GM12878 (cell line): ENCODE results near the gene ZNF813. TPM values are rescaled to one million over a fixed set of nuclear protein-coding genes. Genes with fewer than 3 reads are reported as not detected.

ENCODE experiments used
- ATAC-seq: fragments of 200-7000 bp; cut with Tn5 transposase; 3 replicates; pipeline ENCODE4 v1.9.1; 2020; ENCODE audit warnings: mild to moderate bottlenecking, moderate library complexity
- BruUV-seq: library from RNA; stranded (reverse); fragments of 400-500 nt; replicated peaks from 2 replicates; lab custom pipeline; 2021; lab: Mats Ljungman, UMichigan
- CTCF ChIA-PET: fragments of 300-600 bp; sonication (Branson Sonifier 250); formaldehyde crosslinking; extraction: SDS; loops from one replicate; lab custom pipeline; 2021; ENCODE audit warnings: inconsistent platforms; lab: Yijun Ruan, JAX
- POLR2A ChIA-PET: fragments of 350-600 bp; formaldehyde crosslinking; extraction: SDS; loops from one replicate; lab custom pipeline; 2021; ENCODE audit warnings: inconsistent platforms; lab: Charles Lee
- RAD21 ChIA-PET: fragments of 300-600 bp; sonication (Branson Sonifier 250); formaldehyde crosslinking; loops from one replicate; lab custom pipeline; 2023; ENCODE audit warnings: antibody characterized with exemption; ENCODE audit not compliant: unreplicated experiment; lab: Charles Lee
- SMC1A ChIA-PET: fragments of 300-600 bp; sonication (Branson Sonifier 250); formaldehyde crosslinking; loops from one replicate; lab custom pipeline; 2023; ENCODE audit not compliant: unreplicated experiment, uncharacterized antibody; lab: Charles Lee
- DNase-seq: peaks from one replicate; pipeline ENCODE4 v3.0.0-alpha.2; 2011; ENCODE audit warnings: low read depth, low spot score
- FAIRE-seq: peaks from 3 replicates; lab custom pipeline; 2011; peaks lifted over from hg19 to GRCh38; lab: Jason Lieb, UNC
- H2AFZ ChIP-seq: 2 replicates; pipeline ENCODE4 v1.6.0; 2011; ENCODE audit warnings: low read depth, low read length, control low read depth; ENCODE audit not compliant: control insufficient read depth
- H3K27ac ChIP-seq: 2 replicates; pipeline ENCODE4 v1.5.1; 2011; ENCODE audit warnings: control low read depth; ENCODE audit not compliant: control insufficient read depth, insufficient read depth
- H3K27me3 ChIP-seq, 2 experiments: replicated peaks in 1 of 2; 2 replicates each; pipeline versions ENCODE4 v1.6.0 to v1.6.1; 2011; ENCODE audit warnings: low read length in 1 of 2; ENCODE audit not compliant: control insufficient read depth in 2 of 2, insufficient read depth in 2 of 2
- H3K36me3 ChIP-seq, 2 experiments: 2 replicates each; pipeline ENCODE4 v1.5.1; 2011; ENCODE audit warnings: low read length in 1 of 2; ENCODE audit not compliant: control insufficient read depth in 2 of 2, insufficient read depth in 2 of 2
- H3K4me1 ChIP-seq: 2 replicates; pipeline ENCODE4 v1.6.1; 2011; ENCODE audit warnings: mild to moderate bottlenecking, low read length, moderate library complexity, mixed read lengths; ENCODE audit not compliant: control insufficient read depth, insufficient read depth
- H3K4me2 ChIP-seq: 2 replicates; pipeline ENCODE4 v1.6.0; 2011; ENCODE audit warnings: control low read depth; ENCODE audit not compliant: control insufficient read depth, insufficient read depth
- H3K4me3 ChIP-seq: fragments of 200-600 bp; sonication (generic); 2 replicates; pipeline ENCODE4 v1.5.1; 2016
- H3K79me2 ChIP-seq: 2 replicates; pipeline ENCODE4 v1.6.0; 2011; ENCODE audit warnings: low read length; ENCODE audit not compliant: control insufficient read depth, insufficient read depth
- H3K9ac ChIP-seq: 2 replicates; pipeline ENCODE4 v1.8.0; 2011; ENCODE audit warnings: low read length, control low read depth, mixed read lengths; ENCODE audit not compliant: control insufficient read depth, insufficient read depth
- H3K9me3 ChIP-seq: replicated peaks from 3 replicates; pipeline ENCODE4 v1.5.1; 2011; ENCODE audit warnings: mild to moderate bottlenecking, low read length; ENCODE audit not compliant: control insufficient read depth, insufficient read depth
- H4K20me1 ChIP-seq: 2 replicates; pipeline ENCODE4 v1.6.0; 2011; ENCODE audit not compliant: control insufficient read depth, insufficient read depth
- CHD2 ChIP-seq: IDR thresholded peaks from 2 replicates; pipeline ENCODE4 v1.6.1; 2011; ENCODE audit warnings: low read depth, low read length, improper control_type of control experiment, borderline replicate concordance
- CREB1 ChIP-seq: IDR thresholded peaks from 2 replicates; pipeline ENCODE4 v1.6.1; 2012; ENCODE audit warnings: low read depth, mild to moderate bottlenecking, inconsistent platforms
- ETV6 ChIP-seq, 2 experiments: fragments of 450-650 bp in 1 of 2; IDR thresholded peaks in 1 of 2; conservative IDR thresholded peaks in 1 of 2; 2 replicates each; pipeline ENCODE4 v1.6.1; 2014; ENCODE audit warnings: antibody characterized with exemption in 1 of 2, borderline replicate concordance in 1 of 2, low read depth in 1 of 2, mild to moderate bottlenecking in 1 of 2, moderate library complexity in 1 of 2
- IKZF1 ChIP-seq: fragments of 450-650 bp; conservative IDR thresholded peaks from 2 replicates; pipeline ENCODE4 v1.6.1; 2017; ENCODE audit warnings: antibody characterized with exemption, mild to moderate bottlenecking
- JUNB ChIP-seq: IDR thresholded peaks from 2 replicates; pipeline ENCODE4 v1.6.1; 2016; ENCODE audit warnings: antibody characterized with exemption, mild to moderate bottlenecking
- LARP7 ChIP-seq: fragments of 450-650 bp; IDR thresholded peaks from 2 replicates; pipeline ENCODE4 v1.6.1; 2017; ENCODE audit warnings: mild to moderate bottlenecking
- NR2C2 ChIP-seq: IDR thresholded peaks from 2 replicates; pipeline ENCODE4 v1.6.1; 2011; ENCODE audit warnings: borderline replicate concordance, low read depth; ENCODE audit not compliant: control insufficient read depth, insufficient read length
- NR2F1 ChIP-seq: fragments of 450-650 bp; conservative IDR thresholded peaks from 2 replicates; pipeline ENCODE4 v1.6.1; 2017; ENCODE audit warnings: mild to moderate bottlenecking
- POLR2AphosphoS5 ChIP-seq: IDR thresholded peaks from 2 replicates; pipeline ENCODE4 v1.6.1; 2011; ENCODE audit warnings: mild to moderate bottlenecking, low read length, inconsistent platforms
- SMARCA5 ChIP-seq: fragments of 450-650 bp; IDR thresholded peaks from 2 replicates; pipeline ENCODE4 v1.6.1; 2017; ENCODE audit warnings: mild to moderate bottlenecking
- SRF ChIP-seq, 2 experiments: IDR thresholded peaks; 2 replicates each; pipeline ENCODE4 v1.6.1; 2011; ENCODE audit warnings: low read depth in 2 of 2, low read length in 2 of 2, mild to moderate bottlenecking in 1 of 2, moderate library complexity in 1 of 2
- TCF12 ChIP-seq: IDR thresholded peaks from 2 replicates; pipeline ENCODE4 v1.6.1; 2011; ENCODE audit warnings: low read depth, mild to moderate bottlenecking, low read length
- YY1 ChIP-seq: IDR thresholded peaks from 2 replicates; pipeline ENCODE4 v1.6.1; 2011; ENCODE audit warnings: low read depth, mild to moderate bottlenecking, low read length
- ZBED1 ChIP-seq: IDR thresholded peaks from 2 replicates; pipeline ENCODE4 v1.6.1; 2016; ENCODE audit warnings: borderline replicate concordance
- WGBS: methylation state at CpG from one replicate; pipeline ENCODE4 v1.1.6; 2016; ENCODE audit warnings: low lambda C conversion rate; ENCODE audit not compliant: insufficient replicate concordance, insufficient coverage; ENCODE audit errors: missing lambda C conversion rate; 5-methylcytosine and 5-hydroxymethylcytosine counted together
- in situ Hi-C: fragments of 300-500 bp; cut with MboI; formaldehyde crosslinking; loops from 9 replicates; pipeline ENCODE4 v1.14.3; 2018; ENCODE audit warnings: mixed read lengths
- intact Hi-C: fragments of 100-400 bp; cut with micrococcal nuclease; formaldehyde crosslinking; loops from one replicate; pipeline ENCODE4 v1.14.2; 2022; ENCODE audit not compliant: unreplicated experiment
- polyA plus RNA-seq, 11 experiments: library from polyadenylated mRNA; depleted of rRNA in 4 of 11; unstranded in 6 of 11; stranded (reverse) in 5 of 11; fragments of >200 nt; fragmentation: Nextera tagmentation in 4 of 11; fragmentation: Illumina TruSeq in 1 of 11; extraction: Ambion mirVana in 4 of 11; extraction: Trizol in 1 of 11; gene quantifications; 1 replicate in 1 of 11; 2 replicates in 10 of 11; pipeline versions ENCODE4 v1.2.1 to v1.2.3, GENCODE V29; 2011 to 2016; ENCODE audit warnings: inconsistent platforms in 2 of 11, missing spikeins in 2 of 11, low read depth in 1 of 11
- total RNA-seq, 4 experiments: library from RNA; depleted of rRNA in 3 of 4; stranded (reverse); fragments of >200 nt in 3 of 4; fragmentation: Illumina TruSeq in 1 of 4; extraction: Trizol in 1 of 4; gene quantifications; 2 replicates each; pipeline versions ENCODE4 v1.2.1 to v1.2.3, GENCODE V29; 2013 to 2021
- TF ChIP-seq, protein P1 (sequence below): fragments of 450-650 bp; IDR thresholded peaks from 2 replicates; pipeline ENCODE4 v1.6.1; 2016; ENCODE audit warnings: mild to moderate bottlenecking

The ZNF813 gene
- total and polyA plus RNA-seq, 10 of the 15 experiments (the other 5 are each of a cell fraction or from before 2014, with no cell fraction given), result 0.27 to 4.8 (median 2.6) TPM

DNA sequence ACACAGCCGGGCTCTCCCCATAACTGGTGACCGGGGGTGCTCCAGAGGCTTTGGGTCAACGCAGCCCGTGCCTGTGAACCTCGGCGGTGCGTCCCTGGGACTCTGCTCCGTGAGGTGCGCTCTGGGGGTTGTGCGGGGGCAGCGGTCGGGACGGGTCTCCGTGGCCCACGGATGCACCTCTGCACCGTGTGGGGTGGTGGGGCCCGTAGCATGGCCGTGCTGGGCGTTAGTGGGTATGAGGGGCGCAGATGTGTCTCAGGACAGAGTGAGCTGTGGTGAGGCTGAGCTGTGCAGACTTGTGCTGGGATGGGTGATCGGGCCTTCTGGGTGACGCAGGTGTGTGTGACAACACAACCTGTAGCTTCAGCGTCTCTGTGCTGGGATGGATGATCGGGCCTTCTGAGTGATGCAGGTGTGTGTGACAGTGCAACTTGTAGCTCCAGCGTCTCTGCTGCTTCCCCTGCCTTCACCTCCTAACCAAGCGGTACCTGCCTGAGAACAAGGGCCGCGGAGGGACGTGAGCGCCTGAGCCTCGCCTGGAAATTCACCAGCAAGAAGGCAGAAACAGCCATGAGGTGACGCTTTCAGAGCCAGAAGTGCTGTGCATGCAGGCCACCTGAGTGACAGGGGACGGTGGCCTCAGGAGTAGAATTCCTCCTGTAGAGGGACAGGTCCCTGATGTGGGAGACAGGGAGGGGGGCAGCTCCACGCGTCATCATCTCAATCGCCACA lies 71.0 kb downstream of the ZNF813 start:
- ChIA-PET RAD21 (no interaction called here), SMC1A (interaction anchor here (1.1 kb wide), 1 partner anchor 11 kb away, joined by 3 read pairs; no protein-coding TSS in a partner anchor), POLR2A (no interaction called here), CTCF (interaction anchor here (1.3 kb wide), 1 partner anchor 15 kb away, joined by 3 read pairs; no protein-coding TSS in a partner anchor)
- Histone ChIP-seq H3K27me3 (no peaks in the 10 kb centered on the region), H3K9ac (peak overlapping the region; percentile 69; the same call in 1 of the 2 replicates), H3K36me3 (peaks cover 0 to 3% of the 10 kb centered on the region in 2 experiments; a peak in 1 of 4 replicates), H2AFZ (peak overlapping the region; percentile 90), H3K79me2 (peaks cover 6% of the 10 kb centered on the region), H3K4me2 (peak overlapping the region; percentile 54), H3K4me3 (peak overlapping the region; percentile 73), H3K4me1 (no peaks in the 10 kb centered on the region), H3K27ac (peak overlapping the region; percentile 64; the same call in 1 of the 2 replicates), H4K20me1 (no peaks in the 10 kb centered on the region), H3K9me3 (no peaks in the 10 kb centered on the region; the same call in 2 of the 3 replicates)
- in situ Hi-C loops, result no loop called here
- TF ChIP-seq, protein P1, sequence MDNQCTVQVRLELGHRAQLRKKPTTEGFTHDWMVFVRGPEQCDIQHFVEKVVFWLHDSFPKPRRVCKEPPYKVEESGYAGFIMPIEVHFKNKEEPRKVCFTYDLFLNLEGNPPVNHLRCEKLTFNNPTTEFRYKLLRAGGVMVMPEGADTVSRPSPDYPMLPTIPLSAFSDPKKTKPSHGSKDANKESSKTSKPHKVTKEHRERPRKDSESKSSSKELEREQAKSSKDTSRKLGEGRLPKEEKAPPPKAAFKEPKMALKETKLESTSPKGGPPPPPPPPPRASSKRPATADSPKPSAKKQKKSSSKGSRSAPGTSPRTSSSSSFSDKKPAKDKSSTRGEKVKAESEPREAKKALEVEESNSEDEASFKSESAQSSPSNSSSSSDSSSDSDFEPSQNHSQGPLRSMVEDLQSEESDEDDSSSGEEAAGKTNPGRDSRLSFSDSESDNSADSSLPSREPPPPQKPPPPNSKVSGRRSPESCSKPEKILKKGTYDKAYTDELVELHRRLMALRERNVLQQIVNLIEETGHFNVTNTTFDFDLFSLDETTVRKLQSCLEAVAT, result peak; percentile 24; the same call in 1 of the 2 replicates
- no peak for TF ChIP-seq YY1
- WGBS, result 62% methylated on average over 35 of the region's 36 CpGs
- BruUV-seq, result TSS peak; percentile 74
- DNase-seq, result no peak
- intact Hi-C loops, result no loop called here
- no peak for ATAC-seq
- no peak for FAIRE-seq

DNA sequence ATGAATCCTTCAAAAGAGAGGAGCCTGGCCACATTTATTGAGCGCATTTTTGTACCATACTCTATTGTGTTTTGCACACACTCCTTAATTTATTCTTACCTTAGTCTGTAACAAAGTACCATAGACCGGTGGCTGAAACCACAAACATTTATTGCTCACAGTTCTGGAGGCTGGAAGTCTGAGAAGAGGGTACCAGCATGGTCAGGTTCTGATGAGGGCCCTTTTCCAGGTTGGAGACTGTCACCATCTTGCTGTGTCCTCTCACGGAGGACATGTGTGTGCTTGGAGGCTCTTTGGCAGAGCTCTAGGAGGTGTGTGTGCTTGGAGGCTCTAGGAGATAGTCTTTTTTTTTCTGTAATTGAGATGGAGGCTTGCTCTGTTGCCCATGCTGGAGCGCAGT lies 72.6 kb downstream of the ZNF813 start:
- DNase-seq, result no peak
- CTCF ChIA-PET, result no interaction called here
- in situ Hi-C loops (no loop called here), intact Hi-C loops (no loop called here)
- Histone ChIP-seq H3K9ac (no peak overlapping the region), H4K20me1 (no peaks in the 10 kb centered on the region), H3K4me1 (no peaks in the 10 kb centered on the region), H3K27ac (no peak overlapping the region), H3K4me2 (no peak overlapping the region), H3K9me3 (no peaks in the 10 kb centered on the region; the same call in 2 of the 3 replicates), H3K27me3 (no peaks in the 10 kb centered on the region), H3K79me2 (peaks cover 6% of the 10 kb centered on the region), H3K36me3 (peaks cover 0 to 3% of the 10 kb centered on the region in 2 experiments; a peak in 1 of 4 replicates), H3K4me3 (no peak overlapping the region), H2AFZ (no peak overlapping the region)
- RAD21 ChIA-PET, result no interaction called here
- WGBS, result 74% methylated on average over 4 of the region's 4 CpGs
- SMC1A ChIA-PET, result no interaction called here
- BruUV-seq, result no TSS peak
- ATAC-seq, result no peak
- FAIRE-seq, result no peak
- POLR2A ChIA-PET, result interaction anchor here (0.6 kb wide), 1 partner anchor 992 kb away, joined by 3 read pairs; no protein-coding TSS in a partner anchor
- no peak for TF ChIP-seq ETV6 (conservative IDR thresholded peaks at IDR 0.05 in 1 of 2, IDR thresholded peaks at IDR 0.05 in 1 of 2; ENCODE audit: borderline replicate concordance in 1 of 2, low read depth in 1 of 2)
- no peak for TF ChIP-seq ZBED1
- no peak for TF ChIP-seq POLR2AphosphoS5
- TF ChIP-seq CREB1, result no peak
- no peak for TF ChIP-seq NR2C2
- no peak for TF ChIP-seq TCF12
- TF ChIP-seq JUNB, result no peak
- no peak for TF ChIP-seq SMARCA5
- no peak for TF ChIP-seq SRF (IDR thresholded peaks at IDR 0.05; ENCODE audit: low read depth in 2 of 2, low read length in 2 of 2)
- no peak for TF ChIP-seq IKZF1
- TF ChIP-seq CHD2, result no peak
- TF ChIP-seq NR2F1, result no peak
- no peak for TF ChIP-seq LARP7
